Stimulated activated memory B cell treated with anti-CD40 and anti-IgM and Interleukin-4, amounts not matched to agents 10 μg/mL and 1 μg/mL and 100 μg/mL, for 72 hours (primary cell): ENCODE data around the gene PDE2A.

Experiments used
- ATAC-seq: fragments of 150-1000 bp; cut with Tn5 transposase; 2 replicates; pipeline ENCODE4 v1.10.0; 2021
- H3K27ac Mint-ChIP-seq: one replicate; pipeline ENCODE4 v1.8.0; 2022; ENCODE audit warnings: mild to moderate bottlenecking, mixed read lengths
- H3K27me3 Mint-ChIP-seq: one replicate; pipeline ENCODE4 v1.8.0; 2022; ENCODE audit warnings: mixed read lengths
- H3K36me3 Mint-ChIP-seq: one replicate; pipeline ENCODE4 v1.8.0; 2022; ENCODE audit warnings: mixed read lengths
- H3K4me1 Mint-ChIP-seq: one replicate; pipeline ENCODE4 v1.8.0; 2022; ENCODE audit warnings: mixed read lengths
- H3K4me3 Mint-ChIP-seq: one replicate; pipeline ENCODE4 v1.8.0; 2022; ENCODE audit warnings: mild to moderate bottlenecking, moderate library complexity, mixed read lengths
- H3K9me3 Mint-ChIP-seq: one replicate; pipeline ENCODE4 v1.8.0; 2022; ENCODE audit warnings: mixed read lengths

Gene PDE2A

DNA sequence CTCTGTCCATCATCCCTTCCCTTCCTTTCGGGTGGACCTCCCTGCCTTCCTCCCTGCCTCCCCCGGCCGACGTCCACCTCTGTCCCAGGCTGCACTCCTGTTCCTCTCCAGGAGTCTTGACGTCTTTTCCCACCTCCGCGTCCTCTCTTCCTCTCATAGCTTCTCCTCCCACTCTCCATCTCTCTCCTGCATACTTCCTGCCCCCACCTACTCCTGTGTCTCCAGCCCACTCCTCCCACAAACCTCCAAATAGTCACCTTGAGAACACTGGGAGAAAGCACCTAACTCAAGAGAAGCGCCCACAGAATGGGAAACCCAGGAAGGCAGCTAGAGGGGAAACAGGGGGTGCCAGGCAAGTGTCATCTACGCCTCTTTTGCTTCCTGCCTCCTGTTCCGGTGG lies 60.8 kb downstream of the PDE2A start:
- no peak for ATAC-seq
- H3K9me3 Mint-ChIP-seq = no peaks in the 10 kb centered on the region
- peak overlapping the region; percentile 28 for H3K27ac Mint-ChIP-seq
- peaks cover 31% of the 10 kb centered on the region for H3K4me1 Mint-ChIP-seq
- no peak overlapping the region for H3K4me3 Mint-ChIP-seq
- no peaks in the 10 kb centered on the region for H3K36me3 Mint-ChIP-seq
- H3K27me3 Mint-ChIP-seq = peaks cover 8% of the 10 kb centered on the region

DNA sequence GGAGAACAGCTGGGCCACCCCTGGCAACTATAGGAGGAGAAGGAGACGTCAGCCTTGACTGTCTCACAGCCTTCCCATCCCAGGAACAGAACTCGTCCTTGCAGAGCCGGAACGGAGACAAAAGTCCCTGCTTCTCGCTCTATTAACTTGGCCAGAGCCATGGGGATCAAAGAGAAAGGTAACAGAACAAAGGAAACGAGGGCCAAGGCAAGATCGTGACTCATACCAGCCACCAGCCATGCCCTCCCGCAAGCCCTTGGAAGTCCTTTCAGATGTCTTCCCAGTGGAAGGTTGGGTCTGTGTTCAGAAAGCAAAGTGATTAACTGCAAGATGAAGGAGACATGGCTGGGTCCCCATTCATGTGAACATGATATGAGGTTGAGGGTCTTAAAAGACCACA lies 64.7 kb downstream of the PDE2A start:
- H3K4me3 Mint-ChIP-seq = no peak overlapping the region
- no peaks in the 10 kb centered on the region for H3K36me3 Mint-ChIP-seq
- H3K27me3 Mint-ChIP-seq = peaks cover 35% of the 10 kb centered on the region
- no peaks in the 10 kb centered on the region for H3K9me3 Mint-ChIP-seq
- H3K27ac Mint-ChIP-seq = no peak overlapping the region
- no peak for ATAC-seq
- H3K4me1 Mint-ChIP-seq = peaks cover 29% of the 10 kb centered on the region

DNA sequence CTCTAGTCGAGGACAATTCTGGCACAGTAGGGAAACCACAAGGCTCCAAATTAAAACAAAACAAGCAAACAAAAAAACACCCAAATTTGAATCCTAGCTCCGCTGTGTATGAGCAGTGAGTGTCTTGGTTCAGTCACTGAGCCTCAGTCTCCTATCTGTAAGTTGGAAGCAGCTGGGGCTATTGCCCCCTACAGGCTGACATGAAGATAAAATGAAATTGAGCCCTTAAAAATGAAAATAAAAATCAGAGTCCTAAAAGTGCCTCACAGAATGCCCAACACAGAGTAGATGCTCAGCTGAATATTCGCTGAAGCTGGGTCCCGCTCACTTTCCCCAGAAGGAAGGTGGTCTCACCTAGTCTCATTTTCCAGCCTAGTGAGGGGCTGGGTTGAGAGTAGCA lies 65.2 kb downstream of the PDE2A start:
- peaks cover 24% of the 10 kb centered on the region for H3K4me1 Mint-ChIP-seq
- ATAC-seq = no peak
- no peak overlapping the region for H3K27ac Mint-ChIP-seq
- H3K27me3 Mint-ChIP-seq = peaks cover 40% of the 10 kb centered on the region
- no peaks in the 10 kb centered on the region for H3K9me3 Mint-ChIP-seq
- H3K4me3 Mint-ChIP-seq = no peak overlapping the region
- no peaks in the 10 kb centered on the region for H3K36me3 Mint-ChIP-seq

DNA sequence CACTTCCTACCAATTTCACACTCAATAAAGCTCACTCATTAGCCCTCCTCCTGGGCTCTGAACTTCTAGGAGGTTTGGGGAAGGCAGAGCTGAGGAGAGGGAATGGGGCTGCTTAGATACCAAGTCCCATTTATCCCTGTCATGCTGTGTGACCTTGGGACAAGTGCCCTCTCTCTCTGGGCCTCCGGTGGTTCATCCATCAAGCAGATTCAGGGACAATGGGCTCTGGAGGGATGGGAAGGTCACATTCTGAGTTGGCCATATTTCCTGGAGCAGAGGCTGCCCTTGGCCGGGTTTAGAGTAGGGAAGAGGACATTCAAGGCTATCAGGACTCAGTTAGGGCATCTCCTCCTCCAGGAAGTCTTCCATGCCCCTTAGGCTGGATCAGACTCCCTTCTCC lies 66.7 kb downstream of the PDE2A start:
- peaks cover 55% of the 10 kb centered on the region for H3K27me3 Mint-ChIP-seq
- peaks cover 13% of the 10 kb centered on the region for H3K4me1 Mint-ChIP-seq
- H3K27ac Mint-ChIP-seq = no peak overlapping the region
- H3K36me3 Mint-ChIP-seq = no peaks in the 10 kb centered on the region
- no peaks in the 10 kb centered on the region for H3K9me3 Mint-ChIP-seq
- ATAC-seq = no peak
- H3K4me3 Mint-ChIP-seq = no peak overlapping the region

DNA sequence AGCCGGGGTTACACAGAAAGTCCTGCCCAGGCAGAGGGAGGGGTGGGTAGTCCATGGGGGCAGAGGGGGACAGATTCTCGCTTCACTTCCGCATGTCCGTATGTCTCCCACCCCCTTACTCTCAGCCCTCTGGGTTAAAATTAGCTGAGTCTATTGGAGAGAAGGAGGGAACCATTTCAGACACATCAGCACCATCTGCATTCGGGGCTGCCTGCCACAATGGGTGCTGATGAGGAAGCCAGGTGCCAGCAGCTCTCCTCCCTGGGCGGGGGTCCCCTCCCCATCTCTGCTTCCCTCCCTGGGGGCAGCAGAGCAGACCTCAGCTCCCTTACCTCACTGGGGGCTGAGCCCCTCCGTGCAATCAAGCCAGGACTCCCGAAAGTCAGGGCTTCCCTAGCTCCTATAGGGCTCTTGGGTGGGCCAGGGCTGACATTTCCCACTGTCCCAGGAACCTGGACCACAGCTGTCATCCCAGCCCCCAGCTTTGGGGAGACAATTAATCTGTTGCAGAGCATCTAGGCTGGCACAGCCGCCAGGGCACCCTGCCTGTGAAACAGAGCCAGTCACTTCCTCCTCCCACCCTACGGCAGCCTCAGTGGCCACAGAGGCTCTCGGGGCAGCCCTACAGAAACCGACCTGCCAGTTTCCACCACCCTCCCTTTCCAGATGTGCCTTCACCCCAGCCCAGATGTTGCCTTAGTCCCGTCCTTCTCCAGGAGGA lies 67.3 kb downstream of the PDE2A start:
- ATAC-seq = no peak
- Mint-ChIP-seq H3K27me3 (peaks cover 61% of the 10 kb centered on the region), H3K9me3 (no peaks in the 10 kb centered on the region), H3K4me3 (no peak overlapping the region), H3K4me1 (peaks cover 13% of the 10 kb centered on the region), H3K27ac (no peak overlapping the region), H3K36me3 (no peaks in the 10 kb centered on the region)

DNA sequence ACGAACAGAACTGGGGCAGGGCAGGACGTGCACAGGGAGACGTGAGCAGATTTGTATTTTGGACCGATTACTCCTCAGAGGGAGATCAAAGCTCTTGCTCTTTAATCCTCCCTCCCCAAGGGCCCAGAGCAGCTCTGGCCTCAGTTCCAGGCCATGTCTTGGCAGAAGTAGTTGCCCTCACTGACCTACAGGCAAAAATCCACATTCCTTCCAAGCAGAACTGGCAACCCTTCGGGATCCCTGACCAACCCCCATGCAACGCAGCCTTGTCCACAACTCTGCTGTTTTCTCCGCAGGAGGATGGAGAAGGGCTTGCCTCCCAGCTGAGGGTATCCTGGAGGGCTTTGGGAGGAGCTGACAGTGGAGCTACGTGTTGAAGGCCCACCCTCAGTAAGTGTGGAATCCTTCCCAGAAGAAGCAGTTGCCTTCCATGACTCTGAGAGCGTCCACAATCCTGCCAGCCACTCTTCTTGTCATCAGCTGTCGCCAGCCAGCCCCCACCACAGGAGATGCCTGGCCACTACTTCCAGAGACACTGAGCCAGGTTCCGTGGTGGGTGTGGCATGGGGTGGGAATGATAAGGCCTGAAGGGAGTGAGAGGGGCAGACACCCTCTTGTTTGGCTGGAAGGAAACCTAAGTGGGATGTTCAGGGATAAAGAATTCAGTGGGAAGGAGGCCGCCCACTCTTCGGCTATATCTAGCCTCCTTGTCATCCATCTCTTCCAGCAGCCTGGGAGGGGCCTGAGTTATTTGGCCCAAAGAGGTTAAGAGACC lies 68.1 kb downstream of the PDE2A start:
- Mint-ChIP-seq H3K27ac (no peak overlapping the region), H3K4me1 (peaks cover 13% of the 10 kb centered on the region), H3K4me3 (no peak overlapping the region), H3K36me3 (no peaks in the 10 kb centered on the region), H3K27me3 (peaks cover 69% of the 10 kb centered on the region), H3K9me3 (no peaks in the 10 kb centered on the region)
- no peak for ATAC-seq

DNA sequence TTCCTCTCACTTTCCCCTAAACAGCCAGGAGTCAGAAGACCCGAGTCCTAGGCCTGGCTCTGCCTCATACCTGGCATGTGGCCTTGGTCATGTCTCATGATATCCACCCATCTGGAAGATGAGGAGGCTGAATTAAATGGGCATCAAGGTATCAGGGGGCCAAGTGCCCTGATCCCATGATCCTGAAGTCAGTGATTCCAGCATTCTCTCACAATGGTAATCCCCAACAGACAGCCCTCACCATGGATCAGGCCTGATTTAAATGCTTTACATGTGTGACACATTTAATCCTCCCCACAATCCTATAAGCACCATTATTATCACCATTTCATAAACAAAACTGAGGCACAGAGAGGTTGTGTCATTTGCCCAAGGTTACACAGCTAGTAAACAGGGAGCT lies 70.0 kb downstream of the PDE2A start:
- Mint-ChIP-seq H3K27ac (no peak overlapping the region), H3K9me3 (no peaks in the 10 kb centered on the region), H3K4me3 (no peak overlapping the region), H3K27me3 (peaks cover 77% of the 10 kb centered on the region), H3K4me1 (peaks cover 12% of the 10 kb centered on the region), H3K36me3 (no peaks in the 10 kb centered on the region)
- ATAC-seq = no peak

DNA sequence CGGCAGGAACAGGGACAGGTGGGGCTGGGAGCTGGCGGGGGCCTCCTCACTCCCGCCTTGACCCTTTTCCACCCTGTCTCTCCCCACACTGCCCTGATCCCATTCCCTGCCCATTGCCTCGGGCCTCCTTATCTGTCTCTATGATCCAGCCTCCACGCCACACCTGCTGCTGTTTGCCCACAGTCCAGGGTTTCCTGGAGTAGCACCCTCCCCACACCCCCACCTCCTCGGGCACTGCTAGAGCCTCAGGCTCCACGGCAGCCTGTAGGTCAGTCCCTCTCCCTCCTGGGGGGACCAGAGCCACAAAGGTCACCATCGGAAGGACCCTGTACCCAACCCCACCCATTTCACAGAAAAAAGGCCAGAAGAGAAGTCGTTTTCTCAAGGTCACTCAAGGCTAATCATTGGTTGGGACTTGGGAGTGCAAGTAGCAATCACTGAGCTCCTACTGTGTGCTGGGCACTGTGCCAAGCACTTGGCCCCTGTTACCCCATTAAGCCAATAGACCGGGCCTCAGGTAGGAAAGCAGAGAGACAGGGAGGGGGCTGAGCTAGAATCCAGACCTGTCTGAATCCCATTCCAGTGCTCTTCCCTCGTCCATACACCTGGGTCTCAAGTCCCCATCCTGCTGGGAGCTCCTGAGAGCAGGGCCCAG lies 71.8 kb downstream of the PDE2A start:
- H3K27me3 Mint-ChIP-seq = peaks cover 75% of the 10 kb centered on the region

DNA sequence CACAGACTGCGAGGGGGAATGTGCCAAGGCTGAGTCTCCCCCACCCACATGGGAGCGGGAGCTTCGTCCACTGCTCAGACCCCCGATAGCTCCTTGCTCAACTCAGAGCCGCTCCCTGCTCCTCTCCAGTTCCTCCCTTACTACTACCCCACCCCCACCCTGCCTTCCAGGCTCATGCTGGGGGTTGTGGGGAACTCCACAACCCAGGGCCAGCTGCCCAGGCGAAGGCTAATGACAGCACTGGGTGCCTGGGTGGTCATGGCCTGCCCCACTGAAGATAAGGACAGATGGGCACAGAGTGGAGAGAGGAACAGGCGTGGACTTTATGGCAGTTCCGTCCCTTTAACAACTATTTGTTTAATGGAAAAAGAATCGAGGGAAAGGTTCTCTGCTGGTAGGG lies 73.7 kb downstream of the PDE2A start:
- no peak overlapping the region for H3K4me3 Mint-ChIP-seq
- peaks cover 56% of the 10 kb centered on the region for H3K27me3 Mint-ChIP-seq
- H3K4me1 Mint-ChIP-seq = no peaks in the 10 kb centered on the region

More for the DNA sequence above, 71.8 kb downstream of the PDE2A start:
- no peak for ATAC-seq
- Mint-ChIP-seq H3K4me1 (peaks cover 6% of the 10 kb centered on the region), H3K4me3 (no peak overlapping the region), H3K27ac (no peak overlapping the region), H3K36me3 (no peaks in the 10 kb centered on the region), H3K9me3 (no peaks in the 10 kb centered on the region)

DNA sequence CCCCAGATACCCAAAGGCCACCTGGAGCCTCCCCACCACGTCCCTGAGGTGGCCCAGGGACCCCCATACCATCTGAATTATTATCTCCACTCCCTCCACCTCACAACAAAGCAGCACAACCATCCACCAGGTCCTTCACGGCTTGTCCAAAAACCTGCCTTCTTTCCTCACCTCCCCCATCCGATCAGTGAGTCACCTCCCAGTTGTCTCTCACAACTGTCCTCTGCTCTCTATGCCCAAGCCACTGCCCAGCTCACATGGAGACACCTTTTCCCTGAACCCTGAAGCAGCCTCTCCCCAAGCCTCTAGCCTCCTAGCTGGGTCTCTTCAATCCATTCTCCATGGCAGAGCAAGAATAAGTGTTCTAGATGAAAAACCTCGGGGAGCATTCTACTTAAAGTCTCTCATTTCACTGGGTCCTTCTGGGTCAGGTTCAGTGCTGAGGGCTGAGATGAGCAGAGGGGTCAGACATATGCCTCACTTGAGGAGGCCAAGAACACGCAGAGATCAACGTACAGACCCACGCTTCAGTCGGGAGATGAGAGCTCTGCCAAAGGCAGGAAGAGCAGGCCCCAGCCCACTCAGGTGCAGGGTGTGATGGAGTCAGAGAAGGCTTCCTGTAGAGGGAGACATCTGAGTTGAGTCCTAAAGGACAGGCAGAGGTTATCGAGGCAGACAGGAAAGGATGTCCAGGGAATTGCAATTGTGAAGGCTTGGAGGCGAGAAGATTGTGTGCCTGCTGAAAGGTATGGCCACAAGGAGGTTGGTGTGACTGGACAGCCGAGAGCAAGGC lies 74.7 kb downstream of the PDE2A start:
- H3K9me3 Mint-ChIP-seq = no peaks in the 10 kb centered on the region
- H3K4me3 Mint-ChIP-seq = no peak overlapping the region
- no peak overlapping the region for H3K27ac Mint-ChIP-seq
- ATAC-seq = no peak
- peaks cover 46% of the 10 kb centered on the region for H3K27me3 Mint-ChIP-seq
- no peaks in the 10 kb centered on the region for H3K4me1 Mint-ChIP-seq
- H3K36me3 Mint-ChIP-seq = no peaks in the 10 kb centered on the region

More for the DNA sequence above, 73.7 kb downstream of the PDE2A start:
- Mint-ChIP-seq H3K27ac (no peak overlapping the region), H3K9me3 (no peaks in the 10 kb centered on the region), H3K36me3 (no peaks in the 10 kb centered on the region)
- ATAC-seq = no peak

DNA sequence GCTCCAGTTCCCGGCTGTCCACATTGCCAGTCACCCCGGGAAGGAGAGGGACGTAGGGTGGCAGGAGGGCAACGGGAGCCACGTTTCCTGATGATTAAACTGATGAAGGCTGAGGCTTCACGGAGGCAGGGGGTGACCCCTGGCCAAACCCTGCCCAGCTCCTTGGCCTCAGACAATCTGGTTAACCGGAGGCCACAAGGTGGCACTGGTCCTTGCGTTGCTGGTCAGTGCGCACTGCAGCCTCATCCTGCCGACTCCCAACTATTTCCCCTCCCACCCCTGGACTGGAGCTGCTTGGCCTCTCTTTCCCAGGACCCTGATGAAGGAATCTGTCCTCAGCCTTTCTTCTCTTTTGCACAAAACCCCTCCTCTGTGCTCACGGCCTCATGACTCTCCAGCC lies 75.3 kb downstream of the PDE2A start:
- Mint-ChIP-seq H3K27me3 (peaks cover 40% of the 10 kb centered on the region), H3K36me3 (no peaks in the 10 kb centered on the region), H3K4me3 (no peak overlapping the region)

DNA sequence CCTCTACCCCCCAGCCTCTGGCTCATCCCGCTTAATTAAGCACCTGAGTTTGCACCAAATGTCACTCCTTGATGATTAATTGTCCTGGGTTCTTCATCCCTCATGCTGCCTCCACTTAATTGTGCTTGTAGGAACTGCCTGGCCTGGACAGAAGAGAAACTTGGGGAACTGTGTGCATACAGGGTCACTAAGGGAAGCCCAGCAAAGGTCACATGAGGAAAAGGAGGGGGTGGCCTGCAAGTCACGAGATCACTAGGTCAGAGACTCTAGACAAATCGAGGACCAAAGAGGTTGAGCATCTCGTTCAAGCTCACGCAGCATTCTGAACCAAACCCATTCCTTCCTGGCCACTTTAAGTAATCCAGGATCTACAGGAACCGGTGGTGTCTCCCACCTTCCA lies 75.8 kb downstream of the PDE2A start:
- ATAC-seq = no peak
- Mint-ChIP-seq H3K4me1 (no peaks in the 10 kb centered on the region), H3K9me3 (no peaks in the 10 kb centered on the region), H3K27ac (no peak overlapping the region), H3K4me3 (no peak overlapping the region), H3K27me3 (peaks cover 35% of the 10 kb centered on the region), H3K36me3 (no peaks in the 10 kb centered on the region)

More for the DNA sequence above, 75.3 kb downstream of the PDE2A start:
- no peaks in the 10 kb centered on the region for H3K9me3 Mint-ChIP-seq
- no peak for ATAC-seq
- no peak overlapping the region for H3K27ac Mint-ChIP-seq
- H3K4me1 Mint-ChIP-seq = no peaks in the 10 kb centered on the region

DNA sequence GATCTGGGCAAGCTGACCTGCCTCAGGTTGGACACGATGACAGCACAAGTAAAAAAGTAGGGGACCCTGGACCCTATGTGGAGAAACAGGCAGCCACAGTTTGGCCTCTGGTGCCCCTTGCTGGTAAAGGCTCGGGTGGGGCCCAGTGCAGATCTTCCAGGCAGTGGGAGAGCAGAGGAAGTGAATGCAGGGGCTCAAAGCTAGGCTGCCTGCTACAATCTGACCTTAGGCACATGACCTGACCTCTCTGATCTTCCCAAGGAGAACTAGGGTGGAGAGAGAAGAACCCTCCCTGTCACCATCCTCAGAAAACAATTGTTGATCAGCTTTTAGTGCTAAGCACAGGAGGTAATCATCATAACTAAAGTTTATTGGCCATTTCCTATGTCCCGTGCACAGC lies 76.5 kb downstream of the PDE2A start:
- Mint-ChIP-seq H3K27me3 (peaks cover 28% of the 10 kb centered on the region), H3K4me1 (peaks cover 7% of the 10 kb centered on the region), H3K27ac (no peak overlapping the region), H3K4me3 (no peak overlapping the region), H3K36me3 (no peaks in the 10 kb centered on the region), H3K9me3 (no peaks in the 10 kb centered on the region)
- no peak for ATAC-seq

DNA sequence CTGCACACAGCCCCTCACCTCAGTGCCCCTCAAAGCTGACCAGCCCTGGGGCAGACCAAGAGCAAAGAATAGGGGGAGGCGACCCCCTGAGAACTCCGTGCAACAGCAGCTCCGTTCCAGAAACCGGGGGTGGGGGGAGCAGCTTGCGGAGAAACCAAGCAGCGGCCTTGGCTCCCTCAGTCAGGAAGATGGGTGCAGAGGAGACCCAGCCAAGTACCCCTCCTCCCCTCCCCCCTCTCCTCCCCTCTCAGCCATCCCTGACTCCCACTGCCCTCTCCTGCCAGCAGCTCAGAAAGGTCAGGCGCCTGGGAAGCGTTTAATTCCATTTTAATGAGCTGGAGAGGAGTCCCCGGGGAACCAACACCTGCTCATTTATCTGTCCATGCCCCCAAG lies 78.9 kb downstream of the PDE2A start:
- ATAC-seq = no peak
- Mint-ChIP-seq H3K9me3 (no peaks in the 10 kb centered on the region), H3K27ac (no peak overlapping the region), H3K4me3 (no peak overlapping the region), H3K36me3 (no peaks in the 10 kb centered on the region), H3K27me3 (peaks cover 31% of the 10 kb centered on the region), H3K4me1 (peaks cover 29% of the 10 kb centered on the region)
